K562 (cell line): ENCODE results near the gene NTN3. TPM values are rescaled to one million over a fixed set of nuclear protein-coding genes. Genes with fewer than 3 reads are reported as not detected.

ENCODE experiments used
- ATAC-seq: fragments of 200-7000 bp; cut with Tn5 transposase; 3 replicates; pipeline ENCODE4 v1.9.1; 2020; ENCODE audit warnings: moderate library complexity
- BruUV-seq: library from RNA; stranded (reverse); fragments of 400-500 nt; replicated peaks from 2 replicates; lab custom pipeline; 2021; lab: Mats Ljungman, UMichigan
- CTCF ChIA-PET: fragments of 300-600 bp; formaldehyde crosslinking; extraction: SDS; loops from one replicate; lab custom pipeline; 2021; ENCODE audit warnings: low intra/inter-chr PET ratio; lab: Yijun Ruan, JAX
- POLR2A ChIA-PET: fragments of 300-600, 350-650 bp; sonication (Branson Sonifier 250); formaldehyde crosslinking; extraction: SDS; loops from one replicate; lab custom pipeline; 2021; ENCODE audit warnings: antibody characterized with exemption, inconsistent platforms; lab: Yijun Ruan, JAX
- DNase-seq, 4 experiments: peaks; one replicate each; pipeline versions ENCODE4 v3.0.0 to v3.0.0-alpha.2; 2011 to 2018; ENCODE audit warnings: low spot score in 3 of 4, mixed read lengths in 3 of 4; ENCODE audit errors: extremely low read depth in 1 of 4
- FAIRE-seq: peaks from 2 replicates; lab custom pipeline; 2011; peaks lifted over from hg19 to GRCh38; lab: Jason Lieb, UNC
- H2AFZ ChIP-seq: 2 replicates; pipeline ENCODE4 v1.6.0; 2011; ENCODE audit warnings: low read depth, low read length, control low read depth, inconsistent platforms
- H3K27ac ChIP-seq: fragments of 200-600 bp; 3 replicates; pipeline ENCODE4 v1.8.0; 2011; ENCODE audit warnings: low read depth, mild to moderate bottlenecking, control low read depth, inconsistent platforms, low read length, moderate library complexity, mixed read lengths; ENCODE audit errors: extremely low read depth
- H3K27me3 ChIP-seq, 2 experiments: fragments of 300-600 bp in 1 of 2; 2 replicates in 1 of 2; 3 replicates in 1 of 2; pipeline versions ENCODE4 v1.6.0 to v1.8.0; 2011; ENCODE audit warnings: inconsistent platforms in 2 of 2, low read length in 2 of 2, mild to moderate bottlenecking in 1 of 2, mixed read lengths in 1 of 2, moderate library complexity in 1 of 2; ENCODE audit not compliant: control insufficient read depth in 2 of 2, insufficient read depth in 2 of 2
- H3K36me3 ChIP-seq: fragments of 300-600 bp; 3 replicates; pipeline ENCODE4 v1.8.0; 2011; ENCODE audit warnings: mild to moderate bottlenecking, low read length, inconsistent platforms; ENCODE audit not compliant: control insufficient read depth, insufficient read depth
- H3K4me1 ChIP-seq, 2 experiments: fragments of 200-600 bp in 1 of 2; replicated peaks in 1 of 2; 2 replicates in 1 of 2; 3 replicates in 1 of 2; pipeline versions ENCODE4 v1.5.1 to v1.8.0; 2011; ENCODE audit warnings: inconsistent platforms in 2 of 2, low read length in 2 of 2, mild to moderate bottlenecking in 1 of 2, mixed read lengths in 1 of 2, moderate library complexity in 1 of 2; ENCODE audit not compliant: control insufficient read depth in 2 of 2, insufficient read depth in 2 of 2
- H3K4me2 ChIP-seq: 2 replicates; pipeline ENCODE4 v1.6.1; 2011; ENCODE audit warnings: low read length, control low read depth, inconsistent platforms, mixed read lengths; ENCODE audit not compliant: insufficient read depth
- H3K4me3 ChIP-seq: fragments of 200-600 bp; sonication (generic), shearing (Covaris generic); 2 replicates; pipeline ENCODE4 v1.5.1; 2016; ENCODE audit warnings: control low read depth, inconsistent platforms
- H3K79me2 ChIP-seq: fragments of 200-600 bp; 3 replicates; pipeline ENCODE4 v1.8.0; 2011; ENCODE audit warnings: low read length, inconsistent platforms; ENCODE audit not compliant: control insufficient read depth, insufficient read depth
- H3K9ac ChIP-seq, 2 experiments: 2 replicates each; pipeline versions ENCODE4 v1.6.0 to v1.6.1; 2011; ENCODE audit warnings: low read depth in 2 of 2, low read length in 2 of 2, control low read depth in 1 of 2, inconsistent platforms in 1 of 2, mild to moderate bottlenecking in 1 of 2, mixed read lengths in 1 of 2; ENCODE audit not compliant: insufficient read depth in 1 of 2
- H3K9me1 ChIP-seq: one replicate; pipeline ENCODE4 v1.6.0; 2011; ENCODE audit warnings: inconsistent platforms, mild to moderate bottlenecking, low read length, moderate library complexity; ENCODE audit not compliant: control insufficient read depth, insufficient read depth
- H3K9me3 ChIP-seq: replicated peaks from 2 replicates; pipeline ENCODE4 v1.5.1; 2011; ENCODE audit warnings: low read depth, low read length, inconsistent platforms; ENCODE audit not compliant: control insufficient read depth, insufficient read depth
- H4K20me1 ChIP-seq: replicated peaks from 2 replicates; pipeline ENCODE4 v1.6.1; 2011; ENCODE audit warnings: low read length, inconsistent platforms, mixed read lengths; ENCODE audit not compliant: control insufficient read depth, insufficient read depth
- ATF1 ChIP-seq, 2 experiments: fragments of 450-650 bp in 1 of 2; IDR thresholded peaks; 2 replicates each; pipeline ENCODE4 v1.6.1; 2016; ENCODE audit warnings: missing compliant biosample characterization in 1 of 2, missing genetic modification characterization in 1 of 2
- ATF4 ChIP-seq: fragments of 450-650 bp; formaldehyde crosslinking; IDR thresholded peaks from 2 replicates; pipeline ENCODE4 v1.4.0; 2022; ENCODE audit warnings: mild to moderate bottlenecking, moderate library complexity
- ETV1 ChIP-seq: fragments of 450-650 bp; conservative IDR thresholded peaks from 2 replicates; pipeline ENCODE4 v1.6.1; 2016; ENCODE audit warnings: missing genetic modification characterization, control low read depth, low read depth, missing compliant biosample characterization
- ETV6 ChIP-seq, 3 experiments: fragments of 150-350 bp in 1 of 3; sonication (generic) in 1 of 3; formaldehyde crosslinking in 1 of 3; IDR thresholded peaks; 2 replicates each; pipeline versions ENCODE4 v1.6.1 to v1.8.0; 2014 to 2022; ENCODE audit warnings: borderline replicate concordance in 2 of 3, low read depth in 2 of 3, antibody characterized with exemption in 1 of 3, low read length in 1 of 3, mild to moderate bottlenecking in 1 of 3, missing genetic modification reagents in 1 of 3
- GTF2F1 ChIP-seq: IDR thresholded peaks from 2 replicates; pipeline ENCODE4 v1.6.1; 2011; ENCODE audit warnings: low read depth, low read length, improper control_type of control experiment
- MAFF ChIP-seq: IDR thresholded peaks from 2 replicates; pipeline ENCODE4 v1.6.1; 2012; ENCODE audit warnings: low read length, improper control_type of control experiment
- SLC30A9 ChIP-seq: fragments of 250-450 bp; sonication (Bioruptor Pico); IDR thresholded peaks from 2 replicates; pipeline ENCODE4 v1.8.0; 2022; ENCODE audit warnings: mild to moderate bottlenecking, moderate library complexity
- ZBED1 ChIP-seq: IDR thresholded peaks from 2 replicates; pipeline ENCODE4 v1.6.1; 2014
- ZNF165 ChIP-seq: fragments of 250-450 bp; sonication (Bioruptor Pico); IDR thresholded peaks from 2 replicates; pipeline ENCODE4 v1.4.0; 2020; ENCODE audit warnings: borderline replicate concordance
- ZNF274 ChIP-seq: IDR thresholded peaks from 2 replicates; pipeline ENCODE4 v1.6.1; 2011; ENCODE audit warnings: low read depth, mild to moderate bottlenecking, low read length, moderate library complexity, borderline replicate concordance
- ZNF609 ChIP-seq: sonication (generic); formaldehyde crosslinking; IDR thresholded peaks from 2 replicates; pipeline ENCODE4 v1.8.1; 2023; ENCODE audit warnings: missing genetic modification reagents, mild to moderate bottlenecking, borderline replicate concordance
- WGBS: fragments of 100-300 bp; shearing (Covaris generic); methylation state at CpG from one replicate; pipeline ENCODE4 v1.1.6; 2016; ENCODE audit warnings: low coverage, mixed read lengths; ENCODE audit not compliant: insufficient coverage; ENCODE audit errors: missing lambda C conversion rate; 5-methylcytosine and 5-hydroxymethylcytosine counted together
- in situ Hi-C: fragments of 300-500 bp; cut with MboI; formaldehyde crosslinking; loops from 4 replicates; pipeline ENCODE4 v1.15.0; 2018; ENCODE audit warnings: inconsistent platforms, mixed read lengths
- intact Hi-C: fragments of 100-400 bp; cut with micrococcal nuclease; formaldehyde crosslinking; loops from 2 replicates; pipeline ENCODE4 v1.14.2; 2022
- polyA plus RNA-seq, 8 experiments: library from polyadenylated mRNA; depleted of rRNA in 4 of 8; stranded (reverse) in 5 of 8; unstranded in 3 of 8; fragments of >200 nt; fragmentation: Nextera tagmentation in 2 of 8; fragmentation: Illumina TruSeq in 1 of 8; extraction: Ambion mirVana in 2 of 8; extraction: Trizol in 1 of 8; gene quantifications; 2 replicates each; pipeline versions ENCODE4 v1.2.1 to v1.2.3, GENCODE V29; 2011 to 2014; ENCODE audit warnings: inconsistent platforms in 1 of 8, missing spikeins in 1 of 8
- total RNA-seq, 7 experiments: library from RNA; depleted of rRNA in 6 of 7; stranded (reverse); fragments of >200 nt in 6 of 7; fragmentation: Illumina TruSeq in 2 of 7; extraction: Trizol in 2 of 7; gene quantifications; 2 replicates each; pipeline versions ENCODE4 v1.2.1 to v1.2.3, GENCODE V29; 2011 to 2021; ENCODE audit warnings: low replicate concordance in 1 of 7

NTN3 gene
- total and polyA plus RNA-seq, 9 of the 15 experiments (the other 6 are each of a cell fraction or from before 2014, with no cell fraction given) = not detected

DNA sequence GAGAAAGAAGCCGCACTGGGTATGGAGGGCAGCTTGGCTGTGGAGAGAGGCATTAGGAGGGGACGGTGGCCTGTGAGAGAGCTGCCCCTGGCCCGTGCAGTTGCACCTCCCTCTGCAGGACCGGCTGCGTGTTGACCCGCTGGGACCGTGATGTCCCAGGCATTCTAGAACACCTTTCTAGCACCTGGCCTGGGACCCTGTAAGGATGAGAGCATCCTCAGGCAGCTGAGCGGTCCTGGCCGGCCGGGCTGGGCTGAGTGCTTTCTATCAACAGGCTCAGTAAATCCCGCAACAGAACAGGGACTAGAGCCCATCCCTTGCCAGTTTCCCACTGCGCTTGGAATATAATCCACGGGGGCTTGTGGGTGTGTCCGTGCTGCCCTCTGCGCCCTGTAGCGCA, 18.5 kb downstream of the NTN3 start:
- WGBS = 92% methylated on average over 16 of the region's 16 CpGs
- peaks cover 13 to 51% of the 10 kb centered on the region in 2 experiments for H3K4me1 ChIP-seq
- FAIRE-seq = no peak
- POLR2A ChIA-PET = interaction anchor here (0.6 to 2.4 kb wide), 3 partner anchors 10 to 26 kb away, joined by 3 to 8 read pairs (median 3); no protein-coding TSS in a partner anchor
- CTCF ChIA-PET = no interaction called here
- TF ChIP-seq ZBED1 (no peak), ZNF165 (CRISPR knock-in tag) (no peak), ZNF609 (CRISPR knock-in tag) (no peak), ETV6 (IDR thresholded peaks at IDR 0.05; ENCODE audit: borderline replicate concordance in 1 of 2, low read depth in 2 of 2, low read length in 1 of 2) (no peak), ETV6 (CRISPR knock-in tag; IDR thresholded peaks at IDR 0.05; ENCODE audit: borderline replicate concordance) (no peak), GTF2F1 (no peak), ATF4 (CRISPR knock-in tag) (no peak), SLC30A9 (CRISPR knock-in tag) (no peak), MAFF (no peak), ATF1 (CRISPR knock-in tag; IDR thresholded peaks at IDR 0.05) (no peak), ATF1 (tag; IDR thresholded peaks at IDR 0.05) (no peak), ETV1 (tag) (no peak), ZNF274 (no peak)
- TF ChIP-seq, all 486 proteins: peak for 0
- no TSS peak for BruUV-seq
- in situ Hi-C loops = no loop called here
- no peaks in the 10 kb centered on the region for H3K9me1 ChIP-seq
- peaks cover 33% of the 10 kb centered on the region; the same call in 2 of the 3 replicates for H3K36me3 ChIP-seq
- no peak overlapping the region for H3K4me2 ChIP-seq
- no peak overlapping the region for H3K4me3 ChIP-seq
- peak overlapping the region in 1 of 2 experiments; percentile 74; a peak in 1 of 4 replicates for H3K9ac ChIP-seq
- ATAC-seq (no peak), DNase-seq (no peak)
- peaks cover 49% of the 10 kb centered on the region for H3K79me2 ChIP-seq
- no peaks in the 10 kb centered on the region for H3K9me3 ChIP-seq
- H3K27ac ChIP-seq = no peak overlapping the region
- peaks cover 5% of the 10 kb centered on the region; the same call in 1 of the 2 replicates for H4K20me1 ChIP-seq
- intact Hi-C loops = no loop called here
- no peak overlapping the region for H2AFZ ChIP-seq
- no peaks in the 10 kb centered on the region for H3K27me3 ChIP-seq
